A549 (cell line): ENCODE measurements around the gene MAPK9.

ENCODE experiments used
- FOSL2 ChIP-seq, 2 experiments: fragments of 450-650 bp in 1 of 2; fragments of >200 bp in 1 of 2; sonication (Bioruptor Twin) in 1 of 2; formaldehyde crosslinking; IDR thresholded peaks; 2 replicates each; pipeline versions ENCODE4 v1.5.0 to v1.6.1; 2016 to 2020; ENCODE audit warnings: mild to moderate bottlenecking in 1 of 2, moderate library complexity in 1 of 2
- JUNB ChIP-seq: fragments of >200 bp; sonication (Bioruptor Twin); formaldehyde crosslinking; IDR thresholded peaks from 2 replicates; pipeline ENCODE4 v1.6.1; 2016
- POLR2A ChIP-seq: IDR thresholded peaks from 2 replicates; pipeline ENCODE4 v1.6.1; 2012; ENCODE audit warnings: mild to moderate bottlenecking, low read length
- RAD21 ChIP-seq, 2 experiments: fragments of >200 bp in 1 of 2; sonication (Bioruptor Twin) in 1 of 2; formaldehyde crosslinking in 1 of 2; IDR thresholded peaks in 1 of 2; conservative IDR thresholded peaks in 1 of 2; 2 replicates in 1 of 2; 3 replicates in 1 of 2; pipeline ENCODE4 v1.6.1; 2012 to 2018; ENCODE audit warnings: inconsistent platforms in 1 of 2
- TF ChIP-seq, protein P1 (sequence below): fragments of >200 bp; sonication (Bioruptor Twin); formaldehyde crosslinking; IDR thresholded peaks from 3 replicates; pipeline ENCODE4 v1.5.1; 2016
- TF ChIP-seq, protein P2 (sequence below): IDR thresholded peaks from 2 replicates; pipeline ENCODE4 v1.6.1; 2012
- TF ChIP-seq, protein P3 (sequence below): fragments of 200-600 bp; sonication (generic); IDR thresholded peaks from 2 replicates; pipeline ENCODE4 v1.6.1; 2016; ENCODE audit warnings: antibody characterized with exemption, mild to moderate bottlenecking, moderate library complexity

DNA sequence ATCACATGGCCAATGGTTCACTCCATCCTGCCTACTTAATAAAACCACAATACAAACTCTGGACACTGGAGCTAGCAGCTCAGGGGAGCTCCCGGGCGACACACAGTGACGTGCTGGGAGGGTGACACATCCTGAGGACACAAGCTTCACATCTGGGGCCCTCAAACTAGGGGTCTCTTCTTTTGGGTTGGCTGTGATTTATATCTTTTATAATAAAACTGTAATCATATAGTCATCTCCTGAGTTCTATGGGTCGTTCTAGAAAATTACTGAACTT, 12.1 kb upstream of the MAPK9 start:
- TF ChIP-seq POLR2A (no peak), RAD21 (conservative IDR thresholded peaks at IDR 0.05 in 1 of 2, IDR thresholded peaks at IDR 0.05 in 1 of 2) (no peak), FOSL2 (IDR thresholded peaks at IDR 0.05) (no peak), FOSL2 (CRISPR knock-in tag; IDR thresholded peaks at IDR 0.05) (no peak), JUNB (no peak)
- TF ChIP-seq, protein P1, sequence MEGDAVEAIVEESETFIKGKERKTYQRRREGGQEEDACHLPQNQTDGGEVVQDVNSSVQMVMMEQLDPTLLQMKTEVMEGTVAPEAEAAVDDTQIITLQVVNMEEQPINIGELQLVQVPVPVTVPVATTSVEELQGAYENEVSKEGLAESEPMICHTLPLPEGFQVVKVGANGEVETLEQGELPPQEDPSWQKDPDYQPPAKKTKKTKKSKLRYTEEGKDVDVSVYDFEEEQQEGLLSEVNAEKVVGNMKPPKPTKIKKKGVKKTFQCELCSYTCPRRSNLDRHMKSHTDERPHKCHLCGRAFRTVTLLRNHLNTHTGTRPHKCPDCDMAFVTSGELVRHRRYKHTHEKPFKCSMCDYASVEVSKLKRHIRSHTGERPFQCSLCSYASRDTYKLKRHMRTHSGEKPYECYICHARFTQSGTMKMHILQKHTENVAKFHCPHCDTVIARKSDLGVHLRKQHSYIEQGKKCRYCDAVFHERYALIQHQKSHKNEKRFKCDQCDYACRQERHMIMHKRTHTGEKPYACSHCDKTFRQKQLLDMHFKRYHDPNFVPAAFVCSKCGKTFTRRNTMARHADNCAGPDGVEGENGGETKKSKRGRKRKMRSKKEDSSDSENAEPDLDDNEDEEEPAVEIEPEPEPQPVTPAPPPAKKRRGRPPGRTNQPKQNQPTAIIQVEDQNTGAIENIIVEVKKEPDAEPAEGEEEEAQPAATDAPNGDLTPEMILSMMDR, result no peak
- TF ChIP-seq, protein P2, sequence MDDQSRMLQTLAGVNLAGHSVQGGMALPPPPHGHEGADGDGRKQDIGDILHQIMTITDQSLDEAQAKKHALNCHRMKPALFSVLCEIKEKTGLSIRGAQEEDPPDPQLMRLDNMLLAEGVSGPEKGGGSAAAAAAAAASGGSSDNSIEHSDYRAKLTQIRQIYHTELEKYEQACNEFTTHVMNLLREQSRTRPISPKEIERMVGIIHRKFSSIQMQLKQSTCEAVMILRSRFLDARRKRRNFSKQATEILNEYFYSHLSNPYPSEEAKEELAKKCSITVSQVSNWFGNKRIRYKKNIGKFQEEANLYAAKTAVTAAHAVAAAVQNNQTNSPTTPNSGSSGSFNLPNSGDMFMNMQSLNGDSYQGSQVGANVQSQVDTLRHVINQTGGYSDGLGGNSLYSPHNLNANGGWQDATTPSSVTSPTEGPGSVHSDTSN, result no peak
- TF ChIP-seq, protein P3, sequence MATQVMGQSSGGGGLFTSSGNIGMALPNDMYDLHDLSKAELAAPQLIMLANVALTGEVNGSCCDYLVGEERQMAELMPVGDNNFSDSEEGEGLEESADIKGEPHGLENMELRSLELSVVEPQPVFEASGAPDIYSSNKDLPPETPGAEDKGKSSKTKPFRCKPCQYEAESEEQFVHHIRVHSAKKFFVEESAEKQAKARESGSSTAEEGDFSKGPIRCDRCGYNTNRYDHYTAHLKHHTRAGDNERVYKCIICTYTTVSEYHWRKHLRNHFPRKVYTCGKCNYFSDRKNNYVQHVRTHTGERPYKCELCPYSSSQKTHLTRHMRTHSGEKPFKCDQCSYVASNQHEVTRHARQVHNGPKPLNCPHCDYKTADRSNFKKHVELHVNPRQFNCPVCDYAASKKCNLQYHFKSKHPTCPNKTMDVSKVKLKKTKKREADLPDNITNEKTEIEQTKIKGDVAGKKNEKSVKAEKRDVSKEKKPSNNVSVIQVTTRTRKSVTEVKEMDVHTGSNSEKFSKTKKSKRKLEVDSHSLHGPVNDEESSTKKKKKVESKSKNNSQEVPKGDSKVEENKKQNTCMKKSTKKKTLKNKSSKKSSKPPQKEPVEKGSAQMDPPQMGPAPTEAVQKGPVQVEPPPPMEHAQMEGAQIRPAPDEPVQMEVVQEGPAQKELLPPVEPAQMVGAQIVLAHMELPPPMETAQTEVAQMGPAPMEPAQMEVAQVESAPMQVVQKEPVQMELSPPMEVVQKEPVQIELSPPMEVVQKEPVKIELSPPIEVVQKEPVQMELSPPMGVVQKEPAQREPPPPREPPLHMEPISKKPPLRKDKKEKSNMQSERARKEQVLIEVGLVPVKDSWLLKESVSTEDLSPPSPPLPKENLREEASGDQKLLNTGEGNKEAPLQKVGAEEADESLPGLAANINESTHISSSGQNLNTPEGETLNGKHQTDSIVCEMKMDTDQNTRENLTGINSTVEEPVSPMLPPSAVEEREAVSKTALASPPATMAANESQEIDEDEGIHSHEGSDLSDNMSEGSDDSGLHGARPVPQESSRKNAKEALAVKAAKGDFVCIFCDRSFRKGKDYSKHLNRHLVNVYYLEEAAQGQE, result no peak
